Panc1 (cell line): ENCODE data around the gene ERFL. TPM values are rescaled to one million over a fixed set of nuclear protein-coding genes. Genes with fewer than 3 reads are reported as not detected.

Experiments used
- ATAC-seq: fragments of 200-7000 bp; cut with Tn5 transposase; 2 replicates; pipeline ENCODE4 v1.9.1; 2020; ENCODE audit warnings: mild to moderate bottlenecking, moderate library complexity
- BruUV-seq: library from RNA; stranded (reverse); fragments of 400-500 nt; replicated peaks from 2 replicates; lab custom pipeline; 2021; lab: Mats Ljungman, UMichigan
- CTCF ChIA-PET: fragments of 300-600 bp; sonication (Branson Sonifier 250); formaldehyde crosslinking; loops from one replicate; lab custom pipeline; 2022; ENCODE audit warnings: antibody characterized with exemption; lab: Charles Lee
- POLR2A ChIA-PET: fragments of 300-600 bp; sonication (Branson Sonifier 250); formaldehyde crosslinking; loops from one replicate; lab custom pipeline; 2022; ENCODE audit warnings: antibody characterized with exemption; lab: Charles Lee
- DNase-seq: peaks from one replicate; pipeline ENCODE4 v3.0.0-alpha.2; 2010; ENCODE audit warnings: low read depth, low spot score
- H3K27ac ChIP-seq: 2 replicates; pipeline ENCODE4 v1.5.1; 2011; ENCODE audit warnings: mild to moderate bottlenecking, low read length, inconsistent platforms
- H3K27me3 ChIP-seq: fragments of 200-500 bp; sonication (Bioruptor generic); 2 replicates; pipeline ENCODE4 v1.6.0; 2014; ENCODE audit warnings: low read length, inconsistent platforms; ENCODE audit not compliant: control insufficient read depth, insufficient read depth
- H3K36me3 ChIP-seq: fragments of 200-500 bp; sonication (Bioruptor generic); 2 replicates; pipeline ENCODE4 v1.5.1; 2014; ENCODE audit warnings: inconsistent platforms, mild to moderate bottlenecking, low read length, moderate library complexity; ENCODE audit not compliant: control insufficient read depth, insufficient read depth
- H3K4me1 ChIP-seq: 2 replicates; pipeline ENCODE4 v1.5.1; 2011; ENCODE audit warnings: inconsistent platforms, mild to moderate bottlenecking, low read length, moderate library complexity; ENCODE audit not compliant: control insufficient read depth, insufficient read depth
- H3K4me3 ChIP-seq, 2 experiments: 2 replicates each; pipeline ENCODE4 v1.5.1; 2011 to 2012; ENCODE audit warnings: low read depth in 2 of 2, low read length in 2 of 2, mild to moderate bottlenecking in 2 of 2, inconsistent platforms in 1 of 2, moderate library complexity in 1 of 2
- H3K9me3 ChIP-seq: fragments of 200-500 bp; sonication (Bioruptor generic); 2 replicates; pipeline ENCODE4 v1.5.1; 2014; ENCODE audit warnings: low read depth, mild to moderate bottlenecking, inconsistent platforms, low read length, moderate library complexity; ENCODE audit not compliant: control insufficient read depth, insufficient read depth
- CTCF ChIP-seq: fragments of 450-650 bp; IDR thresholded peaks from 2 replicates; pipeline ENCODE4 v1.5.1; 2017; ENCODE audit warnings: mild to moderate bottlenecking
- POLR2AphosphoS5 ChIP-seq: IDR thresholded peaks from 2 replicates; pipeline ENCODE4 v1.6.1; 2012; ENCODE audit warnings: mild to moderate bottlenecking, low read depth, low read length, moderate library complexity
- REST ChIP-seq, 2 experiments: IDR thresholded peaks; 2 replicates each; pipeline ENCODE4 v1.6.1; 2011 to 2012; ENCODE audit warnings: low read depth in 2 of 2, control low read depth in 1 of 2, low read length in 1 of 2, mild to moderate bottlenecking in 1 of 2, moderate library complexity in 1 of 2; ENCODE audit not compliant: insufficient read depth in 1 of 2
- SIN3A ChIP-seq: IDR thresholded peaks from 2 replicates; pipeline ENCODE4 v1.6.1; 2012; ENCODE audit warnings: low read depth, mild to moderate bottlenecking, low read length, moderate library complexity, borderline replicate concordance; ENCODE audit not compliant: insufficient read depth
- TCF7L2 ChIP-seq: IDR thresholded peaks from 2 replicates; pipeline ENCODE4 v1.6.1; 2011; ENCODE audit warnings: mild to moderate bottlenecking, low read depth, low read length, inconsistent platforms
- in situ Hi-C: cut with HindIII; loops from 2 replicates; pipeline ENCODE4 v1.10.0; 2016; ENCODE audit warnings: low sequenced_read_pairs, low pct_unique_long_range_greater_than_20kb
- intact Hi-C: fragments of 100-400 bp; cut with micrococcal nuclease; formaldehyde crosslinking; loops from one replicate; pipeline ENCODE4 v1.10.0; 2022; ENCODE audit not compliant: unreplicated experiment
- total RNA-seq: library from RNA; stranded (reverse); gene quantifications from one replicate; pipeline ENCODE4 v1.2.1, GENCODE V29; 2021; ENCODE audit not compliant: unreplicated experiment

The ERFL gene
- total RNA-seq, 1 experiment from 2014 or later = 0.18 TPM

- TF ChIP-seq SIN3A = no peak
- no peak for TF ChIP-seq CTCF
- no peak for TF ChIP-seq POLR2AphosphoS5
- TF ChIP-seq TCF7L2 = no peak
- no peak for TF ChIP-seq REST (IDR thresholded peaks at IDR 0.05; ENCODE audit: insufficient read depth in 1 of 2, low read depth in 2 of 2, low read length in 1 of 2)
- Histone ChIP-seq H3K36me3 (peaks cover 6% of the 10 kb centered on the region), H3K27me3 (no peaks in the 10 kb centered on the region), H3K27ac (no peak overlapping the region), H3K4me1 (peaks cover 12% of the 10 kb centered on the region), H3K4me3 (no peak overlapping the region), H3K9me3 (no peaks in the 10 kb centered on the region)
- in situ Hi-C loops = no loop called here
- ATAC-seq = no peak
- BruUV-seq = no TSS peak
- intact Hi-C loops = no loop called here
- no peak for DNase-seq
- CTCF ChIA-PET = no interaction called here
- POLR2A ChIA-PET = no interaction called here
Observed at GRCh38 chr19:41868989-41869300, 59.3 kb downstream of the ERFL start.

DNA sequence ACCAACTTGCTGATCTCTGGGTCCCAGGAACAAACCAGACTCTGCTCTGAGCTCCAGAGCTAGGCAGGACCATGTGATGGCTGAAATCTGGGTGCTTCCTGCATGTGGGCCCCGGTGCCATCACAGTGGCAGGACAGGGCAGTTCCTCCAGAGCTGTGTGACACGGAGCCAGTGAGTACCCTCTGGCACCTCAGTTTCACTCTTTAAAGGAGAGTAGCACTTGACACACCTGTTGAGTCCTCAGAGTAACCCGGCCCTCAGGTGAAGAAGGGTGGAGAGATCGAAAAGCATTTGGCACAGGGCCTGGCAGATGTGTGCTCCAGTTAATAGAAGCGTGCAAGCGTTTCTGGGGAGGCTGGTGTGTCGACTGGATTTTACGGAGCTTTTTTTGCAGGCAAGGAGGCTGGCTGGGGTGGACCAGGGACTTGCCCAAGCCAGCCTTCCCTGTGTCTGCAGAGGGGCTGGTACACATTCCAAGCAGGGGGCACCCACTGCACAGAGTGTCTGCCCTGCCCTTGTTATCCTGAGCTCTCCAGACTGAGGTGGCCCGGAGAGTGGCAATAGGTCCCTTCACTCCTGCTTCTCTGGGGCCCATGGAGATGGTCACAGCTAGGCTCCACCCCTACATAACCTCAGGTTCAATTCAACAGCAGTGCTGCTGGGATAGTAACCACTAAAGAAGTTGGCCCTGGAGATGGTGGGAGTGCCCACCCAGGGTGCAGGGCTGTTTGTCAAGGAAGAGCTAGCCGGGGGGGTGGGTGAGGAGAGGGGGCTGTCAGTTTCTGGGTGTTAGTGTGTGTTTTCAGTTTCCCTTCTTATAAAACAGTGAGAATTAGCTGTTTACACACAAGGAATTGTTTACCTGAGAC is 59.9 kb downstream of the ERFL start:
- Histone ChIP-seq H3K27ac (0 out of 2 replicates have a peak overlapping the region, but pooled peaks have one; percentile 17), H3K9me3 (no peaks in the 10 kb centered on the region), H3K4me3 (no peak overlapping the region), H3K4me1 (peaks cover 13% of the 10 kb centered on the region), H3K27me3 (no peaks in the 10 kb centered on the region), H3K36me3 (peaks cover 9% of the 10 kb centered on the region)
- DNase-seq (no peak), ATAC-seq (no peak)
- POLR2A ChIA-PET = no interaction called here
- in situ Hi-C loops (no loop called here), intact Hi-C loops (no loop called here)
- no peak for TF ChIP-seq REST (IDR thresholded peaks at IDR 0.05; ENCODE audit: insufficient read depth in 1 of 2, low read depth in 2 of 2, low read length in 1 of 2)
- no peak for TF ChIP-seq CTCF
- TF ChIP-seq POLR2AphosphoS5 = no peak
- TF ChIP-seq SIN3A = no peak
- no peak for TF ChIP-seq TCF7L2
- CTCF ChIA-PET = no interaction called here
- no TSS peak for BruUV-seq
